ENCODE measurements around the gene MED27. TPM values are rescaled to one million over a fixed set of nuclear protein-coding genes. Genes with fewer than 3 reads are reported as not detected.

Gene MED27
- total and polyA plus RNA-seq, 9 of the 15 experiments (the other 6 are each of a cell fraction or from before 2014, with no cell fraction given): 24.4 to 91.0 (median 36.1) TPM

DNA sequence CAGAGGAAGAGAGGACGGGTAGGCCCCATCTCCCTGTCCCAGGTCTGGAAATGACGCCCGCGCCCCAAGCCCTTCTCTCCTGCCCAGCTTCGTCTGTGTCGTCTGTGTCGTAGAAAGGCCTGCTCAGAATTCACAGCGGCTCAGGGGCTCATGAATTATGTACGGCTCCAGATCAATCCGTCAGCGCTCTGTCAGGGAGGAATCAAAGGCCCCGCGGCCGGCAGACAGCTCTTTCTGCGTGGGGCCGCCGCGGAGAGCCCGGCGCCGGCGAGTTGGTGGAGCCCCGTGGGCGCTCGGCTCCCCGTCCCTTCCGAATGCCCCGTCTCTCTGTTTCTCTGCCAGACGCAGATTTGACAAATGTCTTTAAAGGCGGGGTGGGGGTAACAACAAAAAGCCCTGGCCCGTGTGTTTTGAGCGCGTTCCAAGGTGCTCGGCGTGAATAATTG lies 255.9 kb downstream of the MED27 start:
- under 1% methylated on average over 33 of the region's 35 CpGs for WGBS (ENCODE audit: insufficient coverage, low coverage, missing lambda C conversion rate)
- H3K4me1 ChIP-seq (replicated peaks in 1 of 2; ENCODE audit: control insufficient read depth in 2 of 2, insufficient read depth in 2 of 2, low read length in 2 of 2): peaks cover 0 to 13% of the 10 kb centered on the region in 2 experiments; a peak in 1 of 5 replicates
- CTCF ChIA-PET (ENCODE audit: low intra/inter-chr PET ratio): no interaction called here

More for the DNA sequence above, 255.9 kb downstream of the MED27 start:
- no peak for FAIRE-seq
- H3K79me2 ChIP-seq (ENCODE audit: control insufficient read depth, insufficient read depth, low read length): no peaks in the 10 kb centered on the region
- in situ Hi-C loops (cut with MboI): no loop called here
- POLR2A ChIA-PET: interaction anchor here (0.6 to 0.7 kb wide), 2 partner anchors 15 to 290 kb away, joined by 3 read pairs; no protein-coding TSS in a partner anchor
- no peak overlapping the region for H3K27ac ChIP-seq (ENCODE audit: extremely low read depth, low read depth, low read length)
- no peaks in the 10 kb centered on the region for H3K36me3 ChIP-seq (ENCODE audit: control insufficient read depth, insufficient read depth, low read length)
- no peak for DNase-seq (ENCODE audit: extremely low read depth in 1 of 4, low spot score in 3 of 4)
- H3K9me3 ChIP-seq (replicated peaks; ENCODE audit: control insufficient read depth, insufficient read depth, low read depth, low read length): no peaks in the 10 kb centered on the region
- H3K9me1 ChIP-seq (ENCODE audit: control insufficient read depth, insufficient read depth, low read length): no peaks in the 10 kb centered on the region
- peaks cover 4% of the 10 kb centered on the region; the same call in 1 of the 2 replicates for H4K20me1 ChIP-seq (replicated peaks; ENCODE audit: control insufficient read depth, insufficient read depth, low read length)
- no peak overlapping the region for H3K4me2 ChIP-seq (ENCODE audit: insufficient read depth, low read length)
- peaks cover 52 to 65% of the 10 kb centered on the region in 2 experiments for H3K27me3 ChIP-seq (ENCODE audit: control insufficient read depth in 2 of 2, insufficient read depth in 2 of 2, low read length in 2 of 2)
- no peak overlapping the region for H3K4me3 ChIP-seq
- no peak overlapping the region for H3K9ac ChIP-seq (ENCODE audit: insufficient read depth in 1 of 2, low read depth in 2 of 2, low read length in 2 of 2)
- no peak for ATAC-seq
- intact Hi-C loops (cut with micrococcal nuclease): no loop called here
- no TSS peak for BruUV-seq (replicated peaks)
- H2AFZ ChIP-seq (ENCODE audit: low read depth, low read length): no peak overlapping the region
- TF ChIP-seq ATF1 (CRISPR knock-in tag; IDR thresholded peaks at IDR 0.05) (no peak), ATF1 (tag; IDR thresholded peaks at IDR 0.05) (no peak), NCOA2 (IDR thresholded peaks at IDR 0.05; ENCODE audit: partially characterized antibody in 2 of 2) (no peak), KLF6 (CRISPR knock-in tag; IDR thresholded peaks at IDR 0.05; ENCODE audit: borderline replicate concordance) (no peak), HDAC6 (IDR thresholded peaks at IDR 0.05; ENCODE audit: low read depth, low read length) (no peak), FOXA3 (CRISPR knock-in tag; conservative IDR thresholded peaks at IDR 0.05 in 1 of 2, IDR thresholded peaks at IDR 0.05 in 1 of 2) (no peak), NUFIP1 (IDR thresholded peaks at IDR 0.05; ENCODE audit: partially characterized antibody) (no peak), CREM (IDR thresholded peaks at IDR 0.05; ENCODE audit: low read depth) (no peak), RBM14 (IDR thresholded peaks at IDR 0.05; ENCODE audit: borderline replicate concordance, insufficient read depth, low read depth, low read length) (no peak), ZNF561 (CRISPR knock-in tag; conservative IDR thresholded peaks at IDR 0.05) (no peak), CEBPB (tag; IDR thresholded peaks at IDR 0.05) (no peak), GTF2A2 (tag; IDR thresholded peaks at IDR 0.05) (no peak), RUNX1 (IDR thresholded peaks at IDR 0.05; ENCODE audit: low read depth) (no peak), LEF1 (IDR thresholded peaks at IDR 0.05) (no peak), ZNF224 (CRISPR knock-in tag; IDR thresholded peaks at IDR 0.05) (no peak), SMARCB1 (IDR thresholded peaks at IDR 0.05; ENCODE audit: insufficient read length, low read depth) (no peak)
- TF ChIP-seq, protein P1, sequence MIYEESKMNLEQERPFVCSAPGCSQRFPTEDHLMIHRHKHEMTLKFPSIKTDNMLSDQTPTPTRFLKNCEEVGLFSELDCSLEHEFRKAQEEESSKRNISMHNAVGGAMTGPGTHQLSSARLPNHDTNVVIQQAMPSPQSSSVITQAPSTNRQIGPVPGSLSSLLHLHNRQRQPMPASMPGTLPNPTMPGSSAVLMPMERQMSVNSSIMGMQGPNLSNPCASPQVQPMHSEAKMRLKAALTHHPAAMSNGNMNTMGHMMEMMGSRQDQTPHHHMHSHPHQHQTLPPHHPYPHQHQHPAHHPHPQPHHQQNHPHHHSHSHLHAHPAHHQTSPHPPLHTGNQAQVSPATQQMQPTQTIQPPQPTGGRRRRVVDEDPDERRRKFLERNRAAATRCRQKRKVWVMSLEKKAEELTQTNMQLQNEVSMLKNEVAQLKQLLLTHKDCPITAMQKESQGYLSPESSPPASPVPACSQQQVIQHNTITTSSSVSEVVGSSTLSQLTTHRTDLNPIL (CRISPR knock-in tag; IDR thresholded peaks at IDR 0.05): no peak
- TF ChIP-seq, protein P2, sequence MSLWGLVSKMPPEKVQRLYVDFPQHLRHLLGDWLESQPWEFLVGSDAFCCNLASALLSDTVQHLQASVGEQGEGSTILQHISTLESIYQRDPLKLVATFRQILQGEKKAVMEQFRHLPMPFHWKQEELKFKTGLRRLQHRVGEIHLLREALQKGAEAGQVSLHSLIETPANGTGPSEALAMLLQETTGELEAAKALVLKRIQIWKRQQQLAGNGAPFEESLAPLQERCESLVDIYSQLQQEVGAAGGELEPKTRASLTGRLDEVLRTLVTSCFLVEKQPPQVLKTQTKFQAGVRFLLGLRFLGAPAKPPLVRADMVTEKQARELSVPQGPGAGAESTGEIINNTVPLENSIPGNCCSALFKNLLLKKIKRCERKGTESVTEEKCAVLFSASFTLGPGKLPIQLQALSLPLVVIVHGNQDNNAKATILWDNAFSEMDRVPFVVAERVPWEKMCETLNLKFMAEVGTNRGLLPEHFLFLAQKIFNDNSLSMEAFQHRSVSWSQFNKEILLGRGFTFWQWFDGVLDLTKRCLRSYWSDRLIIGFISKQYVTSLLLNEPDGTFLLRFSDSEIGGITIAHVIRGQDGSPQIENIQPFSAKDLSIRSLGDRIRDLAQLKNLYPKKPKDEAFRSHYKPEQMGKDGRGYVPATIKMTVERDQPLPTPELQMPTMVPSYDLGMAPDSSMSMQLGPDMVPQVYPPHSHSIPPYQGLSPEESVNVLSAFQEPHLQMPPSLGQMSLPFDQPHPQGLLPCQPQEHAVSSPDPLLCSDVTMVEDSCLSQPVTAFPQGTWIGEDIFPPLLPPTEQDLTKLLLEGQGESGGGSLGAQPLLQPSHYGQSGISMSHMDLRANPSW (CRISPR knock-in tag; IDR thresholded peaks at IDR 0.05): no peak
- TF ChIP-seq, protein P3, sequence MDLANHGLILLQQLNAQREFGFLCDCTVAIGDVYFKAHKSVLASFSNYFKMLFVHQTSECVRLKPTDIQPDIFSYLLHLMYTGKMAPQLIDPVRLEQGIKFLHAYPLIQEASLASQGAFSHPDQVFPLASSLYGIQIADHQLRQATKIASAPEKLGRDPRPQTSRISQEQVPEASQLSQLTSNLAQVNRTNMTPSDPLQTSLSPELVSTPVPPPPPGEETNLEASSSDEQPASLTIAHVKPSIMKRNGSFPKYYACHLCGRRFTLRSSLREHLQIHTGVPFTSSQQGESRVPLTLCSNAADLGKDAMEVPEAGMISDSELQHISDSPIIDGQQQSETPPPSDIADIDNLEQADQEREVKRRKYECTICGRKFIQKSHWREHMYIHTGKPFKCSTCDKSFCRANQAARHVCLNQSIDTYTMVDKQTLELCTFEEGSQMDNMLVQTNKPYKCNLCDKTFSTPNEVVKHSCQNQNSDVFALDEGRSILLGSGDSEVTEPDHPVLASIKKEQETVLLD (IDR thresholded peaks at IDR 0.05): no peak

Data from K562 (cell line).